ENCODE data around the gene PGC. TPM values are rescaled to one million over a fixed set of nuclear protein-coding genes. Genes with fewer than 3 reads are reported as not detected.

PGC gene
- total and polyA plus RNA-seq, 2 donors (not counting 3 experiments of a cell fraction or from before 2014, with no cell fraction given), result not detected

DNA sequence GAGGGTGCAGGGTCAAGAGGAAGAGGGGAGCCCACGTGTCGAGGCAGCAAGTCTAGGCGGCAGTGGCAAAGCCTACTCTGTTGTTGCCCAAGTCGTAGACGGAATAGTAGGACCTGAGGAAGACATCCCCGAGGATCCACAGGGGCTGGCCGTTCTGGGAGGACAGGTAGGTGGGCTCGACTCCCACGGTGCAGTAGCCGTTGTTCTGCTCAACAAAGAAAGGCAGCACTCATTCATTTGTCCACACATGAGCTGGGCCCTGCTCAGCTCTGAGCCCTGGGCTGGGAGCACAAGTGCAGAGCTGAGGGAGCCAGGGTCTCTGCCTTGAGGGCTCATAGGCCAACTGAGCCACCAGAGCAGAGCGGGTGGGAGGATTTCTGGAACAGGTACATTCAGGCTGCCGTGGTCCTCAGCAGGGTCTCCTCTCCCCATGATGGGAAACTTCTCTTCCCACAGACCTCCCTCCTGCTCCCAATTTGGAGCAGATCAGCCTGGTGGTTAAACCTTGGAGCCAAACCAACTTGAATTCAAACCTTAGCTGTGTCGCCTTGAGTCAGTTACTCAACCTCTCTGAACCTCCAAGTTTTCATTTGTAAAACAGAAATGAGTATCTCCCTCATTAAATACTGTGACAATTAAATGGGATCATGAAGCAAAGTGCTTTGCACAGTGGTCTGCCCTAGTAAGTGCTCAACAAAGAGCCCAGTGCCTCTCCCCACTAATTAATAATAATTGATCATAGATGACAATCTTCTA lies 10.2 kb downstream of the PGC start:
- Histone ChIP-seq H3K36me3 (ENCODE audit: control insufficient read depth in 2 of 2, extremely low read depth in 1 of 2, insufficient read depth in 2 of 2, low read length in 2 of 2) (no peaks in the 10 kb centered on the region), H3K4me1 (ENCODE audit: control insufficient read depth, extremely low read depth, insufficient read depth, low read length) (peaks cover 12% of the 10 kb centered on the region), H3K4me3 (replicated peaks in 1 of 3; ENCODE audit: insufficient read depth in 1 of 3, low read depth in 1 of 3, low read length in 3 of 3) (no peak overlapping the region), H3K79me2 (ENCODE audit: control insufficient read depth, insufficient read depth, low read length) (no peaks in the 10 kb centered on the region), H3K9me3 (replicated peaks; ENCODE audit: control insufficient read depth, insufficient read depth, low read length) (no peaks in the 10 kb centered on the region), H3K27me3 (ENCODE audit: control insufficient read depth in 2 of 2, insufficient read depth in 2 of 2, low read length in 2 of 2) (no peaks in the 10 kb centered on the region), H4K20me1 (replicated peaks; ENCODE audit: control insufficient read depth, extremely low read depth, insufficient read depth, low read length) (no peaks in the 10 kb centered on the region), H3K4me2 (ENCODE audit: insufficient read depth, low read length) (no peak overlapping the region), H3K9ac (replicated peaks; ENCODE audit: extremely low read depth, insufficient read depth, low read length) (no peak overlapping the region), H3K27ac (ENCODE audit: insufficient read depth, low read depth, low read length) (no peak overlapping the region), H2AFZ (ENCODE audit: low read depth, low read length) (peak overlapping the region; percentile 67), H3K9me1 (replicated peaks; ENCODE audit: control insufficient read depth, extremely low read depth, insufficient read depth, low read length) (no peaks in the 10 kb centered on the region)
- DNase-seq (ENCODE audit: low read depth, low spot score), result no peak
- intact Hi-C loops (cut with micrococcal nuclease), result no loop called here
- BruUV-seq (replicated peaks), result no TSS peak
- FAIRE-seq, result no peak
- CTCF ChIA-PET, result no interaction called here
- TF ChIP-seq POLR2AphosphoS5 (IDR thresholded peaks at IDR 0.05; ENCODE audit: insufficient read depth, low read depth, low read length), result no peak
- dilution Hi-C loops (cut with MboI; ENCODE audit: extremely low pct_ligation_motif_present, low sequenced_read_pairs), result no loop called here
- POLR2A ChIA-PET, result no interaction called here

DNA sequence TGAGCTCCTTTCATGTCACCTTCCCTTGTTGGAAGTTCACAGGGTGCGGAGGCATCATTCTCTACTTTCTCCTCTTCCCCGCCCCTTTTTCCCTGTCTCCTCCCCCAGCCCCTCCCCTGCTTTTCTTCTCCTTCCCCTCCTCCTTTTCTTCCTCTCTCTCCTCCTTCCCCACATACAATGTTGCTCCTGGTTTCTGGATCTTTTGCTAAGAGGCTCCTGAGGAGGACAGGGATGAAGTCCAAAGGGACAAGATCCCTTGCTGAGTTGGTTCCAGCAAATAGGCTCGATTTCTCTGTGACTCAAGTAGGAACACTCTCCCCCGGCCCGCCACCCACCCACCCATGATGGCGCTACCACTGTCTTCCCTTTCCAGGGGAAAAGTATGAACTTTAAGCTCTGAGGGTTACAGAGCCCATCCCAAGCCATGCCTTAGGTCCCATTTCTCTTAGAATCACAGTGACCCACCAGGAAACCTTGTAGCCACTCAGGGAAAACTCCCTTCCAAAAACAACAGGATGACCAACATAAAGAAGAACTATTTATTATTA lies 10.9 kb downstream of the PGC start:
- Histone ChIP-seq H3K27ac (ENCODE audit: insufficient read depth, low read depth, low read length) (no peak overlapping the region), H3K4me3 (replicated peaks in 1 of 3; ENCODE audit: insufficient read depth in 1 of 3, low read depth in 1 of 3, low read length in 3 of 3) (peak overlapping the region in 1 of 3 experiments; percentile 7), H3K79me2 (ENCODE audit: control insufficient read depth, insufficient read depth, low read length) (no peaks in the 10 kb centered on the region), H3K4me1 (ENCODE audit: control insufficient read depth, extremely low read depth, insufficient read depth, low read length) (peaks cover 12% of the 10 kb centered on the region), H3K36me3 (ENCODE audit: control insufficient read depth in 2 of 2, extremely low read depth in 1 of 2, insufficient read depth in 2 of 2, low read length in 2 of 2) (no peaks in the 10 kb centered on the region), H3K9ac (replicated peaks; ENCODE audit: extremely low read depth, insufficient read depth, low read length) (no peak overlapping the region), H2AFZ (ENCODE audit: low read depth, low read length) (peak overlapping the region; percentile 67), H3K4me2 (ENCODE audit: insufficient read depth, low read length) (peak overlapping the region; percentile 53), H3K9me1 (replicated peaks; ENCODE audit: control insufficient read depth, extremely low read depth, insufficient read depth, low read length) (no peaks in the 10 kb centered on the region), H3K27me3 (ENCODE audit: control insufficient read depth in 2 of 2, insufficient read depth in 2 of 2, low read length in 2 of 2) (no peaks in the 10 kb centered on the region), H3K9me3 (replicated peaks; ENCODE audit: control insufficient read depth, insufficient read depth, low read length) (no peaks in the 10 kb centered on the region), H4K20me1 (replicated peaks; ENCODE audit: control insufficient read depth, extremely low read depth, insufficient read depth, low read length) (no peaks in the 10 kb centered on the region)
- ChIA-PET CTCF (no interaction called here), POLR2A (no interaction called here)
- DNase-seq (ENCODE audit: low read depth, low spot score) (peak; percentile 26), FAIRE-seq (peak; percentile 58)
- TF ChIP-seq, protein P1, sequence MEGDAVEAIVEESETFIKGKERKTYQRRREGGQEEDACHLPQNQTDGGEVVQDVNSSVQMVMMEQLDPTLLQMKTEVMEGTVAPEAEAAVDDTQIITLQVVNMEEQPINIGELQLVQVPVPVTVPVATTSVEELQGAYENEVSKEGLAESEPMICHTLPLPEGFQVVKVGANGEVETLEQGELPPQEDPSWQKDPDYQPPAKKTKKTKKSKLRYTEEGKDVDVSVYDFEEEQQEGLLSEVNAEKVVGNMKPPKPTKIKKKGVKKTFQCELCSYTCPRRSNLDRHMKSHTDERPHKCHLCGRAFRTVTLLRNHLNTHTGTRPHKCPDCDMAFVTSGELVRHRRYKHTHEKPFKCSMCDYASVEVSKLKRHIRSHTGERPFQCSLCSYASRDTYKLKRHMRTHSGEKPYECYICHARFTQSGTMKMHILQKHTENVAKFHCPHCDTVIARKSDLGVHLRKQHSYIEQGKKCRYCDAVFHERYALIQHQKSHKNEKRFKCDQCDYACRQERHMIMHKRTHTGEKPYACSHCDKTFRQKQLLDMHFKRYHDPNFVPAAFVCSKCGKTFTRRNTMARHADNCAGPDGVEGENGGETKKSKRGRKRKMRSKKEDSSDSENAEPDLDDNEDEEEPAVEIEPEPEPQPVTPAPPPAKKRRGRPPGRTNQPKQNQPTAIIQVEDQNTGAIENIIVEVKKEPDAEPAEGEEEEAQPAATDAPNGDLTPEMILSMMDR (IDR thresholded peaks at IDR 0.05; ENCODE audit: extremely low read depth in 1 of 2, insufficient read depth in 1 of 2, low read depth in 1 of 2, low read length in 2 of 2), result no peak
- TF ChIP-seq MYC (IDR thresholded peaks at IDR 0.05; ENCODE audit: low read depth, low read length), result no peak
- TF ChIP-seq JUN (IDR thresholded peaks at IDR 0.05; ENCODE audit: borderline replicate concordance, insufficient read depth, insufficient read length, low read depth), result no peak
- no peak for TF ChIP-seq POLR2AphosphoS5 (IDR thresholded peaks at IDR 0.05; ENCODE audit: insufficient read depth, low read depth, low read length)
- TF ChIP-seq FOS (IDR thresholded peaks at IDR 0.05; ENCODE audit: borderline replicate concordance, insufficient read depth, low read length), result no peak
- no peak for TF ChIP-seq GATA2 (IDR thresholded peaks at IDR 0.05; ENCODE audit: insufficient read depth, insufficient read length, low read depth, low read length)
- TF ChIP-seq, protein P2, sequence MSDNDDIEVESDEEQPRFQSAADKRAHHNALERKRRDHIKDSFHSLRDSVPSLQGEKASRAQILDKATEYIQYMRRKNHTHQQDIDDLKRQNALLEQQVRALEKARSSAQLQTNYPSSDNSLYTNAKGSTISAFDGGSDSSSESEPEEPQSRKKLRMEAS (IDR thresholded peaks at IDR 0.05; ENCODE audit: insufficient read depth, insufficient read length), result no peak
- TF ChIP-seq EZH2 (IDR thresholded peaks at IDR 0.05; ENCODE audit: borderline replicate concordance, low read depth, low read length, severe bottlenecking), result no peak
- dilution Hi-C loops (cut with MboI; ENCODE audit: extremely low pct_ligation_motif_present, low sequenced_read_pairs), result no loop called here
- intact Hi-C loops (cut with micrococcal nuclease), result no loop called here
- BruUV-seq (replicated peaks), result no TSS peak

All from endothelial cell of umbilical vein (primary cell).